Endothelial cell of umbilical vein (primary cell): ENCODE results near the gene MPEG1. TPM values are rescaled to one million over a fixed set of nuclear protein-coding genes. Genes with fewer than 3 reads are reported as not detected.

Source experiments
- BruUV-seq: library from RNA; stranded (reverse); fragments of 400-500 nt; replicated peaks from 2 replicates; lab custom pipeline; 2021; lab: Mats Ljungman, UMichigan
- CTCF ChIA-PET: fragments of 300-600, 350-600 bp; sonication (Branson Sonifier 250); formaldehyde crosslinking; loops from one replicate; lab custom pipeline; 2021; ENCODE audit warnings: antibody characterized with exemption, inconsistent platforms; lab: Charles Lee
- POLR2A ChIA-PET: fragments of 300-600, 350-600 bp; sonication (Branson Sonifier 250); formaldehyde crosslinking; loops from one replicate; lab custom pipeline; 2021; ENCODE audit warnings: antibody characterized with exemption, inconsistent platforms; lab: Charles Lee
- DNase-seq: peaks from one replicate; pipeline ENCODE4 v3.0.0-alpha.2; 2011; ENCODE audit warnings: low read depth, low spot score
- FAIRE-seq: peaks from 2 replicates; lab custom pipeline; 2011; peaks lifted over from hg19 to GRCh38; lab: Jason Lieb, UNC
- H2AFZ ChIP-seq: 2 replicates; pipeline ENCODE4 v1.6.0; 2012; ENCODE audit warnings: low read depth, low read length, control low read depth, inconsistent platforms
- H3K27ac ChIP-seq: 2 replicates; pipeline ENCODE4 v1.5.1; 2011; ENCODE audit warnings: low read depth, mild to moderate bottlenecking, control low read depth, low read length, moderate library complexity; ENCODE audit not compliant: insufficient read depth
- H3K27me3 ChIP-seq, 2 experiments: 2 replicates each; pipeline versions ENCODE4 v1.6.0 to v1.6.1; 2011; ENCODE audit warnings: low read length in 2 of 2, mixed read lengths in 1 of 2; ENCODE audit not compliant: control insufficient read depth in 2 of 2, insufficient read depth in 2 of 2
- H3K36me3 ChIP-seq, 2 experiments: 2 replicates in 1 of 2; 3 replicates in 1 of 2; pipeline ENCODE4 v1.5.1; 2011; ENCODE audit warnings: low read length in 2 of 2, mild to moderate bottlenecking in 1 of 2, moderate library complexity in 1 of 2; ENCODE audit not compliant: control insufficient read depth in 2 of 2, insufficient read depth in 2 of 2; ENCODE audit errors: extremely low read depth in 1 of 2
- H3K4me1 ChIP-seq: 3 replicates; pipeline ENCODE4 v1.5.1; 2011; ENCODE audit warnings: mild to moderate bottlenecking, low read length; ENCODE audit not compliant: control insufficient read depth, insufficient read depth; ENCODE audit errors: extremely low read depth
- H3K4me2 ChIP-seq: 2 replicates; pipeline ENCODE4 v1.6.1; 2011; ENCODE audit warnings: low read length, control low read depth, mixed read lengths; ENCODE audit not compliant: insufficient read depth
- H3K4me3 ChIP-seq, 3 experiments: fragments of 200-600 bp in 1 of 3; sonication (generic), shearing (Covaris generic) in 1 of 3; replicated peaks in 1 of 3; 2 replicates each; pipeline ENCODE4 v1.5.1; 2011 to 2016; ENCODE audit warnings: control low read depth in 3 of 3, low read length in 3 of 3, mild to moderate bottlenecking in 2 of 3, inconsistent platforms in 1 of 3, low read depth in 1 of 3, moderate library complexity in 1 of 3; ENCODE audit not compliant: insufficient read depth in 1 of 3
- H3K79me2 ChIP-seq: 2 replicates; pipeline ENCODE4 v1.6.0; 2012; ENCODE audit warnings: low read length, inconsistent platforms; ENCODE audit not compliant: control insufficient read depth, insufficient read depth
- H3K9ac ChIP-seq: replicated peaks from 2 replicates; pipeline ENCODE3; 2011; ENCODE audit warnings: low read length, control low read depth; ENCODE audit not compliant: insufficient read depth; ENCODE audit errors: extremely low read depth
- H3K9me1 ChIP-seq: replicated peaks from 3 replicates; pipeline ENCODE4 v1.6.0; 2011; ENCODE audit warnings: mild to moderate bottlenecking, low read length; ENCODE audit not compliant: control insufficient read depth, insufficient read depth; ENCODE audit errors: extremely low read depth
- H3K9me3 ChIP-seq: replicated peaks from 2 replicates; pipeline ENCODE4 v1.5.1; 2012; ENCODE audit warnings: low read length, inconsistent platforms; ENCODE audit not compliant: control insufficient read depth, insufficient read depth
- H4K20me1 ChIP-seq: replicated peaks from 2 replicates; pipeline ENCODE3; 2011; ENCODE audit warnings: mild to moderate bottlenecking, low read length; ENCODE audit not compliant: control insufficient read depth, insufficient read depth; ENCODE audit errors: extremely low read depth
- CTCF ChIP-seq, 2 donors: IDR thresholded peaks; 1 replicate in 1 of 2; 2 replicates in 1 of 2; pipeline ENCODE4 v1.5.1; 2011; ENCODE audit warnings: low read length in 2 of 2, mild to moderate bottlenecking in 2 of 2, moderate library complexity in 2 of 2, control low read depth in 1 of 2, inconsistent platforms in 1 of 2, low read depth in 1 of 2; ENCODE audit not compliant: insufficient read depth in 1 of 2; ENCODE audit errors: extremely low read depth in 1 of 2
- EZH2 ChIP-seq: IDR thresholded peaks from 2 replicates; pipeline ENCODE4 v1.6.1; 2012; ENCODE audit warnings: borderline replicate concordance, low read depth, mild to moderate bottlenecking, moderate library complexity, low read length, inconsistent platforms; ENCODE audit not compliant: severe bottlenecking
- FOS ChIP-seq: IDR thresholded peaks from 2 replicates; pipeline ENCODE4 v1.6.1; 2011; ENCODE audit warnings: mild to moderate bottlenecking, low read length, moderate library complexity, borderline replicate concordance; ENCODE audit not compliant: insufficient read depth
- GATA2 ChIP-seq: IDR thresholded peaks from 2 replicates; pipeline ENCODE4 v1.7.0; 2011; ENCODE audit warnings: low read depth, mild to moderate bottlenecking, moderate library complexity, mixed read lengths, low read length; ENCODE audit not compliant: insufficient read length, insufficient read depth
- JUN ChIP-seq: IDR thresholded peaks from 2 replicates; pipeline ENCODE4 v1.6.1; 2011; ENCODE audit warnings: borderline replicate concordance, low read depth; ENCODE audit not compliant: insufficient read length, insufficient read depth
- MAX ChIP-seq: IDR thresholded peaks from 2 replicates; pipeline ENCODE4 v1.6.1; 2011; ENCODE audit not compliant: insufficient read depth, insufficient read length
- MYC ChIP-seq: IDR thresholded peaks from one replicate; pipeline ENCODE4 v1.6.1; 2011; ENCODE audit warnings: mild to moderate bottlenecking, low read depth, low read length
- POLR2A ChIP-seq: IDR thresholded peaks from 2 replicates; pipeline ENCODE4 v1.6.1; 2012; ENCODE audit warnings: low read depth, mild to moderate bottlenecking, control low read depth, low read length
- POLR2AphosphoS5 ChIP-seq: IDR thresholded peaks from 2 replicates; pipeline ENCODE4 v1.6.1; 2012; ENCODE audit warnings: low read depth, mild to moderate bottlenecking, control low read depth, low read length, moderate library complexity; ENCODE audit not compliant: insufficient read depth
- dilution Hi-C: fragments of 300-500 bp; cut with MboI; formaldehyde crosslinking; loops from one replicate; pipeline ENCODE4 v1.15.0; 2019; ENCODE audit warnings: low sequenced_read_pairs; ENCODE audit not compliant: extremely low pct_ligation_motif_present
- intact Hi-C: fragments of 100-400 bp; cut with micrococcal nuclease; formaldehyde crosslinking; loops from one replicate; pipeline ENCODE4 v1.10.0; 2022
- polyA plus RNA-seq, 4 experiments: library from polyadenylated mRNA; depleted of rRNA in 3 of 4; stranded (reverse) in 3 of 4; unstranded in 1 of 4; fragments of >200 nt; gene quantifications; 2 replicates each; pipeline versions ENCODE4 v1.2.1 to v1.2.3, GENCODE V29; 2011 to 2012; ENCODE audit warnings: missing spikeins in 1 of 4
- total RNA-seq: library from RNA; stranded (reverse); gene quantifications from 2 replicates; pipeline ENCODE4 v1.2.3, GENCODE V29; 2021

MPEG1 gene
- total and polyA plus RNA-seq, 2 donors (not counting 3 experiments of a cell fraction or from before 2014, with no cell fraction given), result not detected

- no peak overlapping the region for H3K4me3 ChIP-seq
- no peak for DNase-seq
- no peaks in the 10 kb centered on the region for H3K79me2 ChIP-seq
- ChIA-PET CTCF (interaction anchor here (1.5 to 6.4 kb wide), 3 partner anchors 13 to 36 kb away, joined by 4 to 74 read pairs (median 6); partner anchors contain the start of gene DTX4), POLR2A (no interaction called here)
- no peak overlapping the region for H3K9ac ChIP-seq
- dilution Hi-C loops, result no loop called here
- peaks cover 6 to 14% of the 10 kb centered on the region in 2 experiments for H3K27me3 ChIP-seq
- intact Hi-C loops, result no loop called here
- no peak overlapping the region for H3K4me2 ChIP-seq
- no peaks in the 10 kb centered on the region for H4K20me1 ChIP-seq
- no peaks in the 10 kb centered on the region for H3K4me1 ChIP-seq
- H3K27ac ChIP-seq, result no peak overlapping the region
- no peak overlapping the region for H2AFZ ChIP-seq
- no TSS peak for BruUV-seq
- H3K36me3 ChIP-seq, result no peaks in the 10 kb centered on the region
- no peaks in the 10 kb centered on the region for H3K9me3 ChIP-seq
- FAIRE-seq, result no peak
- H3K9me1 ChIP-seq, result no peaks in the 10 kb centered on the region
- TF ChIP-seq EZH2 (no peak), POLR2A (no peak), CTCF (IDR thresholded peaks at IDR 0.05; ENCODE audit: extremely low read depth in 1 of 2, insufficient read depth in 1 of 2, low read depth in 1 of 2, low read length in 2 of 2) (no peak), POLR2AphosphoS5 (no peak), FOS (no peak), MAX (no peak), JUN (no peak), MYC (no peak), GATA2 (no peak)
Observed at GRCh38 chr11:59183771-59184170, 29.0 kb downstream of the MPEG1 start.
